MM.1S (cell line): ENCODE data around the gene OR3A1.
"Not testable (repeated sequence)": the region's sequence is repeated elsewhere in the genome, so short reads cannot be mapped to it uniquely, and the experiment has no call there.

Experiments
- EZH2 ChIP-seq: fragments of 300-600 bp; sonication (generic); optimal IDR thresholded peaks from 2 replicates; pipeline ENCODE3; 2017; ENCODE audit warnings: low read depth, mild to moderate bottlenecking, antibody characterized with exemption, low read length, mixed read lengths
- EZH2phosphoT487 ChIP-seq: fragments of 300-600 bp; sonication (generic); IDR thresholded peaks from 2 replicates; pipeline ENCODE4 v1.6.1; 2018; ENCODE audit warnings: antibody characterized with exemption, low read length
- TF ChIP-seq, protein P1 (sequence below): fragments of 300-600 bp; sonication (generic); IDR thresholded peaks from 2 replicates; pipeline ENCODE4 v1.5.1; 2016; ENCODE audit warnings: antibody characterized with exemption, low read length, mixed read lengths

GRCh38 chr17:3241044-3241443, 57.1 kb downstream of the OR3A1 start:
- not testable (repeated sequence) for TF ChIP-seq EZH2, EZH2phosphoT487
- TF ChIP-seq, protein P1, sequence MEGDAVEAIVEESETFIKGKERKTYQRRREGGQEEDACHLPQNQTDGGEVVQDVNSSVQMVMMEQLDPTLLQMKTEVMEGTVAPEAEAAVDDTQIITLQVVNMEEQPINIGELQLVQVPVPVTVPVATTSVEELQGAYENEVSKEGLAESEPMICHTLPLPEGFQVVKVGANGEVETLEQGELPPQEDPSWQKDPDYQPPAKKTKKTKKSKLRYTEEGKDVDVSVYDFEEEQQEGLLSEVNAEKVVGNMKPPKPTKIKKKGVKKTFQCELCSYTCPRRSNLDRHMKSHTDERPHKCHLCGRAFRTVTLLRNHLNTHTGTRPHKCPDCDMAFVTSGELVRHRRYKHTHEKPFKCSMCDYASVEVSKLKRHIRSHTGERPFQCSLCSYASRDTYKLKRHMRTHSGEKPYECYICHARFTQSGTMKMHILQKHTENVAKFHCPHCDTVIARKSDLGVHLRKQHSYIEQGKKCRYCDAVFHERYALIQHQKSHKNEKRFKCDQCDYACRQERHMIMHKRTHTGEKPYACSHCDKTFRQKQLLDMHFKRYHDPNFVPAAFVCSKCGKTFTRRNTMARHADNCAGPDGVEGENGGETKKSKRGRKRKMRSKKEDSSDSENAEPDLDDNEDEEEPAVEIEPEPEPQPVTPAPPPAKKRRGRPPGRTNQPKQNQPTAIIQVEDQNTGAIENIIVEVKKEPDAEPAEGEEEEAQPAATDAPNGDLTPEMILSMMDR, result not testable (repeated sequence)
